Activated CD4-positive, alpha-beta T cell treated with anti-CD3 and anti-CD28 coated beads for 36 hours (primary cell): ENCODE measurements around the gene TMEM35A. TPM values are rescaled to one million over a fixed set of nuclear protein-coding genes. Genes with fewer than 3 reads are reported as not detected.

Source experiments
- ATAC-seq: fragments of 200-7000 bp; cut with Tn5 transposase; one replicate; pipeline ENCODE4 v1.10.0; 2021; ENCODE audit warnings: mild to moderate bottlenecking, moderate library complexity
- CTCF ChIA-PET: fragments of 350-600 bp; sonication (Branson Sonifier 250); formaldehyde crosslinking; loops from one replicate; lab custom pipeline; 2021; ENCODE audit warnings: antibody characterized with exemption; lab: Charles Lee
- POLR2A ChIA-PET: fragments of 350-600 bp; sonication (Branson Sonifier 250); formaldehyde crosslinking; loops from one replicate; lab custom pipeline; 2021; ENCODE audit warnings: antibody characterized with exemption, inconsistent platforms; lab: Charles Lee
- DNase-seq: peaks from one replicate; pipeline ENCODE4 v3.0.0-alpha.2; 2020
- H3K27ac Mint-ChIP-seq: one replicate; pipeline ENCODE4 v1.8.0; 2021; ENCODE audit warnings: mixed read lengths
- H3K27me3 Mint-ChIP-seq: one replicate; pipeline ENCODE4 v1.8.0; 2021; ENCODE audit warnings: mixed read lengths
- H3K36me3 Mint-ChIP-seq: one replicate; pipeline ENCODE4 v1.8.0; 2021; ENCODE audit warnings: low read depth, mixed read lengths
- H3K4me1 Mint-ChIP-seq: one replicate; pipeline ENCODE4 v1.8.0; 2021; ENCODE audit warnings: mixed read lengths
- H3K4me3 Mint-ChIP-seq: one replicate; pipeline ENCODE4 v1.8.0; 2021; ENCODE audit warnings: mild to moderate bottlenecking, moderate library complexity, mixed read lengths
- H3K9me3 Mint-ChIP-seq: one replicate; pipeline ENCODE4 v1.8.0; 2021; ENCODE audit warnings: low read depth, mixed read lengths
- intact Hi-C, 2 experiments: fragments of 100-400 bp; cut with DNase I in 1 of 2; cut with micrococcal nuclease in 1 of 2; formaldehyde crosslinking; loops; one replicate each; pipeline versions ENCODE4 v1.14.2 to v1.15.1; 2022 to 2024; cut with DNase I, micrococcal nuclease
- total RNA-seq, 2 experiments: library from RNA; stranded (reverse); gene quantifications; one replicate each; pipeline ENCODE4 v1.2.3, GENCODE V29; 2021

Gene TMEM35A
- total RNA-seq, 2 experiments from 2014 or later: not detected

DNA sequence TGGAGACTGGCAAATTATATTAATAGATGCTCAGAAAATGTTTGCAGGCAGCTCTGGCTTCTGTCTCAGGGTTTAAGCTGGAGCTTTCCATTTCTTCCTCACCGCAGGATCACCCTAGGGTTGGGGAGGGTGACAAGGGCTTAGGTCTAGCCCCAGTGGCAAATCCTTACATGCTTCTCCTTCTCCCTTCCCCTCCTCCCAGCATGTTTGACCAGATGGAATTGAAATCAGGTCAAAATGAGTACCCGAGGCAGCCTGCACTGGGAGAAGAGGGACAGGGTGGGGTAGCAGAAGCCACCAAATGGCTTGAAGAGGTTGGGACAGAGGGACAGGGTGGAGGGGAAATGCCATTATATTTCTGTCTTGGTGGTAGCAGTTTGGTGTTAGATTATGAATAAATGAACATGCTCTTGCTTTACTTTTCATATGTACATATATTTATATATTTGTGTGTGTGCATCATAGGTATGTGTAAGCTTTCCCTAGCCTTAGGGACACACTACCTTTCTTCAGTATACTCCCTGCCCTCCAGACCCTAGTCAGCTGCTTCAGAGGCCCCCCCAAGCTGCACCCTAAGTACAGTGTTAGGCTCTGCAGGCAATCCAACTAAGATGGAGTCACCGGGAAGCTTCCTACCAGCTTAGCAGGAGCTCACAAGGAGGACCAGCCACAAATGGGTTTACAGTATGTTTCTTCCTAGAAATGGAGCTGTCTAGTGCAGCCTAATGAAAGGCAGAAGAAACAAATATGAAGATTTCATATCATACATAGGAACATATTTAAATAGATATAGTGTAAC is 1.8 kb downstream of the TMEM35A start:
- ATAC-seq (no peak), DNase-seq (no peak)
- Mint-ChIP-seq H3K27ac (no peak overlapping the region), H3K36me3 (no peaks in the 10 kb centered on the region), H3K4me1 (peaks cover 8% of the 10 kb centered on the region), H3K27me3 (peaks cover 14% of the 10 kb centered on the region), H3K9me3 (no peaks in the 10 kb centered on the region), H3K4me3 (no peak overlapping the region)
- CTCF ChIA-PET: no interaction called here
- POLR2A ChIA-PET: interaction anchor here (0.6 kb wide), 1 partner anchor 17 kb away, joined by 3 read pairs; the partner anchor contains the start of gene CENPI
- intact Hi-C loops: no loop called here

DNA sequence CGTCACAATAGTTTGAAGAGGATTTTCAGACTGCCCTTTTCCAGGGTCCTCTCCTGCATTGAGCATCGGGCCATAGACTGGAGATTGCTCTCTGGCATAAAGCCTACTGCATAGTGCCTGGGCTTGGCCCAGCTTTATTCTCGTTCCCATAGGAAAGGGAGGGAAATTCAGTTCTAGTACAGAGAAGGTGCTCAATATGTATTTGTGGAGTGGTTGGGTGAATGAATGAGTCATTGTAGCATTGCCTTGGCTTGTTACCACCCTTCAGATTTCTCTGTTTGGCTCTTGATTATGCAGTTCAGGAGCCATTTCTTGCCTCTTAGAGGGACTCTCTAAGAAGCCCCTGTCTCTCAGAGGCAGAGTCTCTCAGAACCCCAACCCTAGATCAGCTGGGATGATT is 2.6 kb downstream of the TMEM35A start:
- H3K27me3 Mint-ChIP-seq: peaks cover 14% of the 10 kb centered on the region
- POLR2A ChIA-PET: no interaction called here
- no peak overlapping the region for H3K4me3 Mint-ChIP-seq
- intact Hi-C loops: no loop called here
- H3K9me3 Mint-ChIP-seq: no peaks in the 10 kb centered on the region
- DNase-seq (no peak), ATAC-seq (no peak)
- H3K36me3 Mint-ChIP-seq: no peaks in the 10 kb centered on the region
- H3K4me1 Mint-ChIP-seq: peaks cover 8% of the 10 kb centered on the region
- H3K27ac Mint-ChIP-seq: no peak overlapping the region
- CTCF ChIA-PET: interaction anchor here (0.5 kb wide), 1 partner anchor 441 kb away, joined by 5 read pairs; no protein-coding TSS in a partner anchor

DNA sequence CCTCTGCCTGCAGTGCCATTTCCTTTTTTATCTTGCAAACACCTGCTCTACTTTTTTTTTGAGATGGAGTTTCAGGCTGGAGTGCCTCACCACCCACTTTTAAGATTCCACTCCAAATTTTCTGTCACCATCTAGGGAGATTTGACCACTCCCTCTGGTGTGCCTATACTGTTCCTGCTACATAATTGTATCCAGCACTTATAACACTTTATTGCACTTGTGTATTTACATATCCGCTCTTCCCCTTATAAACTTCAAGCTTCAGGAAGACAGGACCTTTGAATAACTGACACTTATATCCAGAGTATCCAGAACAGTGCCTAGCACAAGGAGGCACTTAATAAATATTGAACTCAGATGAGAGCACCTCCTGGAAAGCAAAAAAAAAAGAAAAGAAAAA is 13.1 kb downstream of the TMEM35A start:
- ChIA-PET CTCF (no interaction called here), POLR2A (no interaction called here)
- Mint-ChIP-seq H3K27ac (no peak overlapping the region), H3K4me1 (peaks cover 2% of the 10 kb centered on the region), H3K36me3 (no peaks in the 10 kb centered on the region), H3K4me3 (no peak overlapping the region), H3K9me3 (no peaks in the 10 kb centered on the region), H3K27me3 (no peaks in the 10 kb centered on the region)
- no peak for ATAC-seq
- no peak for DNase-seq
- intact Hi-C loops: no loop called here

DNA sequence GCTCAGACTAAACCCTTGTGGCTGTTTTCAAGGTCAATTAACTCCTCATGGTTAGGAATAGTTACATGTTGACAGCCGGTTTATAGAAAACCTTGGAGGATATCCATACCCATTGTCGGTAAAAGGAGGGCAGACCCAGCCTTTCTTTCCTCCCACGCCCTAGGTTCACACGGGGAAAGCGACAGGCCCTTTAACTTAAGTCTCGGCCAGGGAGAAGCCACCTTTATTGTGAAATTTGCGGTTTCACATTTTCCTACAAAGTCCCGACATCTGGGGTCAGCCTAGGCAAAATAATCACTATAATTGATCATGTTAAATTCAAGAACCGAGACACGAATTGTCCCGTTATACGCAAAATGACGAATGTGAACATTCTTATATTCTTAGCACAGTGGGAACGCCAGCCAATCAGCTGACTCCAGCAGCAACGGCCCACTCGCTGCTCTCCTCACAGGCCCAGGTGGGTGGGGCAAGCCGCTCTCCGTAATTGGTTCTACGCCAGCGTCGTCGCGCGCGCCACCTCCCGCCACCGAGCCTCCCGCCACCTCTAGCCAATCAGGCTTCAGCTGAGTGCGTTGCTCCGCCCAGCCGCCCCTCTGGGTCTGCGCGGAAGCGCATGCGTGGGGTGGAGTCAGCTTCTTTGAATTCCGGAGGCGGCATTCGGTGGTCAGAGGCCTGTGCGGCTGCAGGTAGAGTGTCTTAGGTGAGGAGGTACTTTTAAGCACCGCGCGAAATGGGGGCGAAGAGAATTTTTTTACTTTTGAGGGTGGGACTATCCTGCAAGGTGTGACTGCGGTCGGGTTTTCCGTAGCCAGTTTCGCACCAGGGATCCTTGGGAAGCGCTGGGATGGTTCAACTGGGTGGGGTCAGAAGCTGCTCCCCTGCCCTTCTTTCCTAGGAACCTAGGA is 19.1 kb downstream of the TMEM35A start, which contains the start of gene CENPI:
TSS of gene CENPI (plus strand) at position 659 of the 908 bp plus-strand sequence. CDS start 2,867 bp downstream, outside the sequence.
- Mint-ChIP-seq H3K4me3 (peak within 1 kb of the TSS; percentile 79), H3K4me1 (peaks cover 19% of the 10 kb centered on the region), H3K27me3 (no peaks in the 10 kb centered on the region), H3K27ac (peak within 1 kb of the TSS; percentile 85), H3K9me3 (no peaks in the 10 kb centered on the region), H3K36me3 (peaks cover 13% of the 10 kb centered on the region)
- POLR2A ChIA-PET: interaction anchor here (0.6 to 0.7 kb wide), 2 partner anchors 18 to 333 kb away, joined by 3 to 4 read pairs; no protein-coding TSS in a partner anchor
- CTCF ChIA-PET: interaction anchor here (0.7 to 1.0 kb wide), 3 partner anchors 10 to 252 kb away, joined by 3 to 4 read pairs (median 4); no protein-coding TSS in a partner anchor
- intact Hi-C loops: loop anchor here (1.0 to 5.0 kb wide), 9 partner anchors 45 to 310 kb away; partner anchors contain the start of genes RPL36A (in 2 of the 2), TIMM8A (in 2 of the 2), CSTF2 (in 1 of the 2) and GLA (in 1 of the 2)
- ATAC-seq (peak; percentile 99), DNase-seq (peak; percentile 95)

DNA sequence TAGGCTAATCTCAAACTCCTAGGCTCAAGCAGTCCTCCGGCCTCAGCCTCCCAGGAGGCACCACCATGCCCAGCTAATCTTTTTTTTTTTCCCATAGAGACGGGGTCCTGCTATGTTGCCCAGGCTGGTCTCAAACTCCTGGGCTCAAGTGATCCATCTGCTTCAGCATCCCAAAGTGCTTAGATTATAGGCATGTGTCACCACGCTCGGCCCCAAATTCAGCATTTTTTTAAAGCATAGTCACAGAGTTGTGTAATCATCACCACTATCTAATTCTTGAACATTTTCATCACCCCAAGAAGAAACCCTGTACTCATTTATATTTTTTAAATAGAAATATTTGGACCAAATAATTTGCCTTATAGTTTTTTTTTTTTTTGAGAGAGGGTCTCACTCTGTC is 29.6 kb downstream of the TMEM35A start:
- no peaks in the 10 kb centered on the region for H3K4me1 Mint-ChIP-seq
- no peaks in the 10 kb centered on the region for H3K27me3 Mint-ChIP-seq
- H3K9me3 Mint-ChIP-seq: no peaks in the 10 kb centered on the region
- ChIA-PET CTCF (no interaction called here), POLR2A (no interaction called here)
- no peak overlapping the region for H3K27ac Mint-ChIP-seq
- no peak overlapping the region for H3K4me3 Mint-ChIP-seq
- intact Hi-C loops: no loop called here
- no peak for ATAC-seq
- H3K36me3 Mint-ChIP-seq: peaks cover 15% of the 10 kb centered on the region
- DNase-seq: no peak

DNA sequence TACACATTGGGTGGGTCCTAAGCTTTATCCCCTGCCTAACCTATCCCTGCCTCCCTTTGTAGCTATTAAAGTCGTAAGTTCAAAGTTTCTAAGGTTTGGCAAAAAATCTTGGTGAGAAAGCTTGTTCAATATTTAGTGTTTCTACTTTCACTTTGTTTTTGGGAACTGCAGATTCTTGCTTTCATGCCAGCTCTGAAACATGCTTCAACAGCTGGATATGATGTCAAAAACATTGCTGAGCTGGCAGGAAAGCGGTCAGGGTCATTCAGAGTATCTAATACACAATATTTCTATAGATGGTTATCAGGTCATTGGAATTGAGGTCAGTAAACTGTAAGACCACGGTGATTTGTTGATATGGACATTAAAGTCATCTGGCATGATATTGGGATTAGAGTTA is 39.0 kb downstream of the TMEM35A start:
- POLR2A ChIA-PET: no interaction called here
- Mint-ChIP-seq H3K4me1 (no peaks in the 10 kb centered on the region), H3K27me3 (no peaks in the 10 kb centered on the region), H3K36me3 (peaks cover 19% of the 10 kb centered on the region), H3K9me3 (no peaks in the 10 kb centered on the region), H3K27ac (no peak overlapping the region), H3K4me3 (no peak overlapping the region)
- intact Hi-C loops: no loop called here
- no peak for DNase-seq
- ATAC-seq: no peak
- CTCF ChIA-PET: no interaction called here

DNA sequence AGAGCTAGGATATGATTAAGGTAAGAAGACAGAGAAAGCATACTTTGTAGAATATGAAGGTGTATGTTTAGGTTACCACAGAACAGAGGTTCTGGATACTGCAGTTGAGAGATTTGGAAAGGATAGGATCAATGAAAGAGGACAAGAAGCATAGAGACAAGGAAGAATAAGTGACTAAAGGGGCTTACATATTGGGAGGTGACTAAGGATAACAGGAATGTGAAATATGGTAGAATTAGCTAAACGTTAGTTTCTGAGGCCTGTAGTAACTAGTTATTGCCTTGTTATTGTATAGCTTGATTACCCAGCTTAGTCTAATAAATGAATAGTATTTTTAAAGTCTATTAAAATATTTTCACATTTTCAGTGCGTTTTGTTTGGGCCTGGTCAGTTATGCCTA is 57.6 kb downstream of the TMEM35A start:
- Mint-ChIP-seq H3K27ac (no peak overlapping the region), H3K4me3 (no peak overlapping the region), H3K4me1 (no peaks in the 10 kb centered on the region), H3K36me3 (peaks cover 34% of the 10 kb centered on the region), H3K27me3 (no peaks in the 10 kb centered on the region), H3K9me3 (no peaks in the 10 kb centered on the region)
- intact Hi-C loops: no loop called here
- ATAC-seq (no peak), DNase-seq (no peak)
- POLR2A ChIA-PET: interaction anchor here (0.7 kb wide), 1 partner anchor 69 kb away, joined by 3 read pairs; no protein-coding TSS in a partner anchor
- CTCF ChIA-PET: no interaction called here

Other genes with a start within 250 kb of the TMEM35A start
- gene NOX1, start 204.5 kb upstream of the TMEM35A start, total RNA-seq: not detected
- gene XKRX, start 150.0 kb upstream of the TMEM35A start, total RNA-seq: 1 to 10 TPM in 1 of 2 experiments, under 1 TPM in 1; 0.78 to 1.0 TPM
- gene ARL13A, start 109.2 kb upstream of the TMEM35A start, total RNA-seq: not detected
- 10 to 100 TPM; 20.6 to 24.3 TPM for gene TRMT2B, start 26.8 kb upstream of the TMEM35A start, total RNA-seq
- gene CENPI, start 19.3 kb downstream of the TMEM35A start, total RNA-seq: 10 to 100 TPM; 19.6 to 20.6 TPM
- under 1 TPM; 0.66 to 0.79 TPM for gene DRP2, start 140.9 kb downstream of the TMEM35A start, total RNA-seq
- not detected for gene TAF7L, start 212.5 kb downstream of the TMEM35A start, total RNA-seq